Endothelial cell of umbilical vein (primary cell): ENCODE data around the gene SYNGR3. TPM values are rescaled to one million over a fixed set of nuclear protein-coding genes. Genes with fewer than 3 reads are reported as not detected.

Experiments
- BruUV-seq: library from RNA; stranded (reverse); fragments of 400-500 nt; replicated peaks from 2 replicates; lab custom pipeline; 2021; lab: Mats Ljungman, UMichigan
- CTCF ChIA-PET: fragments of 300-600, 350-600 bp; sonication (Branson Sonifier 250); formaldehyde crosslinking; loops from one replicate; lab custom pipeline; 2021; ENCODE audit warnings: antibody characterized with exemption, inconsistent platforms; lab: Charles Lee
- POLR2A ChIA-PET: fragments of 300-600, 350-600 bp; sonication (Branson Sonifier 250); formaldehyde crosslinking; loops from one replicate; lab custom pipeline; 2021; ENCODE audit warnings: antibody characterized with exemption, inconsistent platforms; lab: Charles Lee
- DNase-seq: peaks from one replicate; pipeline ENCODE4 v3.0.0-alpha.2; 2011; ENCODE audit warnings: low read depth, low spot score
- FAIRE-seq: peaks from 2 replicates; lab custom pipeline; 2011; peaks lifted over from hg19 to GRCh38; lab: Jason Lieb, UNC
- H2AFZ ChIP-seq: 2 replicates; pipeline ENCODE4 v1.6.0; 2012; ENCODE audit warnings: low read depth, low read length, control low read depth, inconsistent platforms
- H3K27ac ChIP-seq: 2 replicates; pipeline ENCODE4 v1.5.1; 2011; ENCODE audit warnings: low read depth, mild to moderate bottlenecking, control low read depth, low read length, moderate library complexity; ENCODE audit not compliant: insufficient read depth
- H3K27me3 ChIP-seq, 2 experiments: 2 replicates each; pipeline versions ENCODE4 v1.6.0 to v1.6.1; 2011; ENCODE audit warnings: low read length in 2 of 2, mixed read lengths in 1 of 2; ENCODE audit not compliant: control insufficient read depth in 2 of 2, insufficient read depth in 2 of 2
- H3K36me3 ChIP-seq, 2 experiments: 2 replicates in 1 of 2; 3 replicates in 1 of 2; pipeline ENCODE4 v1.5.1; 2011; ENCODE audit warnings: low read length in 2 of 2, mild to moderate bottlenecking in 1 of 2, moderate library complexity in 1 of 2; ENCODE audit not compliant: control insufficient read depth in 2 of 2, insufficient read depth in 2 of 2; ENCODE audit errors: extremely low read depth in 1 of 2
- H3K4me1 ChIP-seq: 3 replicates; pipeline ENCODE4 v1.5.1; 2011; ENCODE audit warnings: mild to moderate bottlenecking, low read length; ENCODE audit not compliant: control insufficient read depth, insufficient read depth; ENCODE audit errors: extremely low read depth
- H3K4me2 ChIP-seq: 2 replicates; pipeline ENCODE4 v1.6.1; 2011; ENCODE audit warnings: low read length, control low read depth, mixed read lengths; ENCODE audit not compliant: insufficient read depth
- H3K4me3 ChIP-seq, 3 experiments: fragments of 200-600 bp in 1 of 3; sonication (generic), shearing (Covaris generic) in 1 of 3; replicated peaks in 1 of 3; 2 replicates each; pipeline ENCODE4 v1.5.1; 2011 to 2016; ENCODE audit warnings: control low read depth in 3 of 3, low read length in 3 of 3, mild to moderate bottlenecking in 2 of 3, inconsistent platforms in 1 of 3, low read depth in 1 of 3, moderate library complexity in 1 of 3; ENCODE audit not compliant: insufficient read depth in 1 of 3
- H3K79me2 ChIP-seq: 2 replicates; pipeline ENCODE4 v1.6.0; 2012; ENCODE audit warnings: low read length, inconsistent platforms; ENCODE audit not compliant: control insufficient read depth, insufficient read depth
- H3K9ac ChIP-seq: replicated peaks from 2 replicates; pipeline ENCODE3; 2011; ENCODE audit warnings: low read length, control low read depth; ENCODE audit not compliant: insufficient read depth; ENCODE audit errors: extremely low read depth
- H3K9me1 ChIP-seq: replicated peaks from 3 replicates; pipeline ENCODE4 v1.6.0; 2011; ENCODE audit warnings: mild to moderate bottlenecking, low read length; ENCODE audit not compliant: control insufficient read depth, insufficient read depth; ENCODE audit errors: extremely low read depth
- H3K9me3 ChIP-seq: replicated peaks from 2 replicates; pipeline ENCODE4 v1.5.1; 2012; ENCODE audit warnings: low read length, inconsistent platforms; ENCODE audit not compliant: control insufficient read depth, insufficient read depth
- H4K20me1 ChIP-seq: replicated peaks from 2 replicates; pipeline ENCODE3; 2011; ENCODE audit warnings: mild to moderate bottlenecking, low read length; ENCODE audit not compliant: control insufficient read depth, insufficient read depth; ENCODE audit errors: extremely low read depth
- CTCF ChIP-seq, 2 donors: IDR thresholded peaks; 1 replicate in 1 of 2; 2 replicates in 1 of 2; pipeline ENCODE4 v1.5.1; 2011; ENCODE audit warnings: low read length in 2 of 2, mild to moderate bottlenecking in 2 of 2, moderate library complexity in 2 of 2, control low read depth in 1 of 2, inconsistent platforms in 1 of 2, low read depth in 1 of 2; ENCODE audit not compliant: insufficient read depth in 1 of 2; ENCODE audit errors: extremely low read depth in 1 of 2
- FOS ChIP-seq: IDR thresholded peaks from 2 replicates; pipeline ENCODE4 v1.6.1; 2011; ENCODE audit warnings: mild to moderate bottlenecking, low read length, moderate library complexity, borderline replicate concordance; ENCODE audit not compliant: insufficient read depth
- GATA2 ChIP-seq: IDR thresholded peaks from 2 replicates; pipeline ENCODE4 v1.7.0; 2011; ENCODE audit warnings: low read depth, mild to moderate bottlenecking, moderate library complexity, mixed read lengths, low read length; ENCODE audit not compliant: insufficient read length, insufficient read depth
- MAX ChIP-seq: IDR thresholded peaks from 2 replicates; pipeline ENCODE4 v1.6.1; 2011; ENCODE audit not compliant: insufficient read depth, insufficient read length
- MYC ChIP-seq: IDR thresholded peaks from one replicate; pipeline ENCODE4 v1.6.1; 2011; ENCODE audit warnings: mild to moderate bottlenecking, low read depth, low read length
- POLR2A ChIP-seq: IDR thresholded peaks from 2 replicates; pipeline ENCODE4 v1.6.1; 2012; ENCODE audit warnings: low read depth, mild to moderate bottlenecking, control low read depth, low read length
- POLR2AphosphoS5 ChIP-seq: IDR thresholded peaks from 2 replicates; pipeline ENCODE4 v1.6.1; 2012; ENCODE audit warnings: low read depth, mild to moderate bottlenecking, control low read depth, low read length, moderate library complexity; ENCODE audit not compliant: insufficient read depth
- dilution Hi-C: fragments of 300-500 bp; cut with MboI; formaldehyde crosslinking; loops from one replicate; pipeline ENCODE4 v1.15.0; 2019; ENCODE audit warnings: low sequenced_read_pairs; ENCODE audit not compliant: extremely low pct_ligation_motif_present
- intact Hi-C: fragments of 100-400 bp; cut with micrococcal nuclease; formaldehyde crosslinking; loops from one replicate; pipeline ENCODE4 v1.10.0; 2022
- polyA plus RNA-seq, 4 experiments: library from polyadenylated mRNA; depleted of rRNA in 3 of 4; stranded (reverse) in 3 of 4; unstranded in 1 of 4; fragments of >200 nt; gene quantifications; 2 replicates each; pipeline versions ENCODE4 v1.2.1 to v1.2.3, GENCODE V29; 2011 to 2012; ENCODE audit warnings: missing spikeins in 1 of 4
- total RNA-seq: library from RNA; stranded (reverse); gene quantifications from 2 replicates; pipeline ENCODE4 v1.2.3, GENCODE V29; 2021

Gene SYNGR3
- total and polyA plus RNA-seq, 2 donors (not counting 3 experiments of a cell fraction or from before 2014, with no cell fraction given), result 0.95 to 1.4 TPM

GRCh38 chr16:2001035-2001434 is 11.3 kb downstream of the SYNGR3 start:
- H3K9me1 ChIP-seq, result no peaks in the 10 kb centered on the region
- no peak for DNase-seq
- H3K79me2 ChIP-seq, result peaks cover 34% of the 10 kb centered on the region
- no peak overlapping the region for H3K4me2 ChIP-seq
- no peak overlapping the region for H3K9ac ChIP-seq
- no peaks in the 10 kb centered on the region for H4K20me1 ChIP-seq
- no peaks in the 10 kb centered on the region for H3K9me3 ChIP-seq
- dilution Hi-C loops (no loop called here), intact Hi-C loops (no loop called here)
- peaks cover 0 to 53% of the 10 kb centered on the region in 2 experiments for H3K36me3 ChIP-seq
- FAIRE-seq, result no peak
- no TSS peak for BruUV-seq
- CTCF ChIA-PET, result interaction anchor here (1.9 kb wide), 1 partner anchor 140 kb away, joined by 12 read pairs; no protein-coding TSS in a partner anchor
- TF ChIP-seq GATA2 (no peak), POLR2AphosphoS5 (no peak), MYC (no peak), MAX (no peak)
- peaks cover 18% of the 10 kb centered on the region for H3K4me1 ChIP-seq
- H2AFZ ChIP-seq, result no peak overlapping the region
- no peaks in the 10 kb centered on the region for H3K27me3 ChIP-seq
- no peak overlapping the region for H3K27ac ChIP-seq
- POLR2A ChIA-PET, result no interaction called here
- no peak overlapping the region for H3K4me3 ChIP-seq

GRCh38 chr16:2001456-2002355 is 11.9 kb downstream of the SYNGR3 start:
- POLR2A ChIA-PET, result no interaction called here
- peaks cover 22% of the 10 kb centered on the region for H3K4me1 ChIP-seq
- intact Hi-C loops (no loop called here), dilution Hi-C loops (no loop called here)
- no peak for DNase-seq
- H3K9me1 ChIP-seq, result no peaks in the 10 kb centered on the region
- FAIRE-seq, result no peak
- no peak for TF ChIP-seq FOS
- TF ChIP-seq MAX, result no peak
- no peak for TF ChIP-seq CTCF (IDR thresholded peaks at IDR 0.05; ENCODE audit: extremely low read depth in 1 of 2, insufficient read depth in 1 of 2, low read depth in 1 of 2, low read length in 2 of 2)
- no peak for TF ChIP-seq POLR2A
- CTCF ChIA-PET, result interaction anchor here (0.6 to 3.1 kb wide), 3 partner anchors 9 to 139 kb away, joined by 5 to 23 read pairs (median 12); no protein-coding TSS in a partner anchor
- H3K27me3 ChIP-seq, result no peaks in the 10 kb centered on the region
- no peak overlapping the region for H3K4me2 ChIP-seq
- no peaks in the 10 kb centered on the region for H3K9me3 ChIP-seq
- no TSS peak for BruUV-seq
- no peak overlapping the region for H3K27ac ChIP-seq
- H3K4me3 ChIP-seq, result no peak overlapping the region
- no peak overlapping the region for H2AFZ ChIP-seq
- H4K20me1 ChIP-seq, result no peaks in the 10 kb centered on the region
- H3K9ac ChIP-seq, result no peak overlapping the region
- H3K36me3 ChIP-seq, result peaks cover 0 to 50% of the 10 kb centered on the region in 2 experiments
- H3K79me2 ChIP-seq, result peaks cover 41% of the 10 kb centered on the region
